T-helper 2 cell treated with Interferon-gamma antibody and Interleukin-4, amounts not matched to agents 5 μg/mL and 100 μg/mL, for 36 hours (primary cell): Measurements from ENCODE around the gene SELENOM.
"Not testable (repeated sequence)": the region's sequence is repeated elsewhere in the genome, so short reads cannot be mapped to it uniquely, and the experiment has no call there.

Experiments
- DNase-seq: peaks from one replicate; pipeline ENCODE4 v3.0.0; 2021; ENCODE audit warnings: low spot score
- H3K27ac Mint-ChIP-seq: one replicate; pipeline ENCODE4 v1.8.0; 2021; ENCODE audit warnings: mild to moderate bottlenecking, mixed read lengths
- H3K27me3 Mint-ChIP-seq: one replicate; pipeline ENCODE4 v1.8.0; 2021; ENCODE audit warnings: low read depth, mixed read lengths
- H3K36me3 Mint-ChIP-seq: one replicate; pipeline ENCODE4 v1.8.0; 2021; ENCODE audit warnings: low read depth, mixed read lengths
- H3K4me1 Mint-ChIP-seq: one replicate; pipeline ENCODE4 v1.8.0; 2021; ENCODE audit warnings: low read depth, mixed read lengths
- H3K4me3 Mint-ChIP-seq: one replicate; pipeline ENCODE4 v1.8.0; 2022; ENCODE audit warnings: mild to moderate bottlenecking, moderate library complexity, mixed read lengths
- H3K9me3 Mint-ChIP-seq: one replicate; pipeline ENCODE4 v1.8.0; 2021; ENCODE audit warnings: mixed read lengths

Gene SELENOM

GRCh38 chr22:31125521-31126117 is 18.3 kb upstream of the SELENOM start:
- Mint-ChIP-seq H3K27me3 (no peaks in the 10 kb centered on the region), H3K27ac (no peak overlapping the region), H3K4me1 (peaks cover 4% of the 10 kb centered on the region), H3K36me3 (no peaks in the 10 kb centered on the region), H3K4me3 (no peak overlapping the region), H3K9me3 (no peaks in the 10 kb centered on the region)
- DNase-seq, result no peak

- peaks cover 4% of the 10 kb centered on the region for H3K4me1 Mint-ChIP-seq
- no peak for DNase-seq
- H3K4me3 Mint-ChIP-seq, result no peak overlapping the region
- H3K27me3 Mint-ChIP-seq, result no peaks in the 10 kb centered on the region
- H3K27ac Mint-ChIP-seq, result no peak overlapping the region
- H3K36me3 Mint-ChIP-seq, result no peaks in the 10 kb centered on the region
- H3K9me3 Mint-ChIP-seq, result no peaks in the 10 kb centered on the region
Observed at GRCh38 chr22:31124811-31125465, 17.6 kb upstream of the SELENOM start.

- Mint-ChIP-seq H3K27me3 (no peaks in the 10 kb centered on the region), H3K4me3 (no peak overlapping the region), H3K36me3 (no peaks in the 10 kb centered on the region), H3K4me1 (peaks cover 4% of the 10 kb centered on the region), H3K9me3 (no peaks in the 10 kb centered on the region), H3K27ac (no peak overlapping the region)
- DNase-seq, result no peak
Observed at GRCh38 chr22:31124290-31124689, 16.9 kb upstream of the SELENOM start.

GRCh38 chr22:31123292-31123602 is 15.9 kb upstream of the SELENOM start:
- Mint-ChIP-seq H3K4me1 (peaks cover 4% of the 10 kb centered on the region), H3K9me3 (no peaks in the 10 kb centered on the region), H3K36me3 (no peaks in the 10 kb centered on the region), H3K4me3 (no peak overlapping the region), H3K27me3 (no peaks in the 10 kb centered on the region), H3K27ac (no peak overlapping the region)
- DNase-seq, result no peak

GRCh38 chr22:31122532-31123291 is 15.3 kb upstream of the SELENOM start, which contains the start of gene INPP5J:
TSS of gene INPP5J (plus strand) at chr22:31122966. CDS start at chr22:31123015, 49 bp downstream.
- Mint-ChIP-seq H3K4me1 (peaks cover 4% of the 10 kb centered on the region), H3K9me3 (no peaks in the 10 kb centered on the region), H3K27ac (no peak within 1 kb of the TSS), H3K36me3 (no peaks in the 10 kb centered on the region), H3K27me3 (no peaks in the 10 kb centered on the region), H3K4me3 (no peak within 1 kb of the TSS)
- no peak for DNase-seq

GRCh38 chr22:31122196-31122531 is 14.8 kb upstream of the SELENOM start:
- DNase-seq, result no peak
- Mint-ChIP-seq H3K9me3 (no peaks in the 10 kb centered on the region), H3K4me1 (peaks cover under 1% of the 10 kb centered on the region), H3K27me3 (no peaks in the 10 kb centered on the region), H3K27ac (no peak overlapping the region), H3K36me3 (no peaks in the 10 kb centered on the region), H3K4me3 (no peak overlapping the region)

GRCh38 chr22:31121403-31121802 is 14.0 kb upstream of the SELENOM start:
- Mint-ChIP-seq H3K4me1 (no peaks in the 10 kb centered on the region), H3K36me3 (no peaks in the 10 kb centered on the region), H3K4me3 (no peak overlapping the region), H3K9me3 (no peaks in the 10 kb centered on the region), H3K27me3 (no peaks in the 10 kb centered on the region), H3K27ac (no peak overlapping the region)
- DNase-seq, result no peak

- Mint-ChIP-seq H3K27me3 (no peaks in the 10 kb centered on the region), H3K36me3 (no peaks in the 10 kb centered on the region), H3K4me1 (no peaks in the 10 kb centered on the region), H3K9me3 (no peaks in the 10 kb centered on the region), H3K27ac (no peak overlapping the region), H3K4me3 (no peak overlapping the region)
- no peak for DNase-seq
Observed at GRCh38 chr22:31120642-31121041, 13.3 kb upstream of the SELENOM start.

- no peaks in the 10 kb centered on the region for H3K27me3 Mint-ChIP-seq
- no peak overlapping the region for H3K27ac Mint-ChIP-seq
- H3K4me3 Mint-ChIP-seq, result no peak overlapping the region
- H3K4me1 Mint-ChIP-seq, result no peaks in the 10 kb centered on the region
- no peaks in the 10 kb centered on the region for H3K36me3 Mint-ChIP-seq
- no peaks in the 10 kb centered on the region for H3K9me3 Mint-ChIP-seq
- no peak for DNase-seq
Observed at GRCh38 chr22:31120230-31120629, 12.9 kb upstream of the SELENOM start.

GRCh38 chr22:31119026-31119717 is 11.8 kb upstream of the SELENOM start:
- H3K27ac Mint-ChIP-seq, result no peak overlapping the region
- H3K27me3 Mint-ChIP-seq, result no peaks in the 10 kb centered on the region
- H3K4me1 Mint-ChIP-seq, result no peaks in the 10 kb centered on the region
- no peak for DNase-seq
- H3K4me3 Mint-ChIP-seq, result no peak overlapping the region
- H3K36me3 Mint-ChIP-seq, result no peaks in the 10 kb centered on the region
- H3K9me3 Mint-ChIP-seq, result no peaks in the 10 kb centered on the region

GRCh38 chr22:31118046-31118820 is 10.9 kb upstream of the SELENOM start:
- no peak for DNase-seq
- Mint-ChIP-seq H3K27me3 (no peaks in the 10 kb centered on the region), H3K9me3 (no peaks in the 10 kb centered on the region), H3K27ac (no peak overlapping the region), H3K36me3 (no peaks in the 10 kb centered on the region), H3K4me1 (no peaks in the 10 kb centered on the region), H3K4me3 (no peak overlapping the region)

GRCh38 chr22:31112547-31113091 is 5.3 kb upstream of the SELENOM start:
- H3K9me3 Mint-ChIP-seq, H3K36me3 Mint-ChIP-seq, H3K4me1 Mint-ChIP-seq, H3K27ac Mint-ChIP-seq, DNase-seq, H3K4me3 Mint-ChIP-seq, H3K27me3 Mint-ChIP-seq: not testable (repeated sequence)

- H3K27ac Mint-ChIP-seq, result peak overlapping the region; percentile 1
- H3K4me3 Mint-ChIP-seq, result peak overlapping the region; percentile 81
- no peaks in the 10 kb centered on the region for H3K27me3 Mint-ChIP-seq
- H3K4me1 Mint-ChIP-seq, result peaks cover 9% of the 10 kb centered on the region
- H3K36me3 Mint-ChIP-seq, result no peaks in the 10 kb centered on the region
- no peaks in the 10 kb centered on the region for H3K9me3 Mint-ChIP-seq
- DNase-seq, result no peak
Observed at GRCh38 chr22:31107894-31108218, 488 bp upstream of the SELENOM start.
